Sigmoid colon (tissue), 4 donors: ENCODE results near the gene SIK2.

Experiments
- CTCF ChIP-seq, 4 experiments: fragments of 450-650 bp in 3 of 4; fragments of 200-600 bp in 1 of 4; IDR thresholded peaks; one replicate each; pipeline ENCODE4 v1.5.1; 2016 to 2019; ENCODE audit warnings: antibody characterized with exemption in 4 of 4, mild to moderate bottlenecking in 3 of 4, moderate library complexity in 2 of 4
- EP300 ChIP-seq, 4 donors: sonication (generic); formaldehyde crosslinking; IDR thresholded peaks; one replicate each; pipeline ENCODE4 v1.6.1; 2017; ENCODE audit warnings: antibody characterized with exemption in 4 of 4
- POLR2A ChIP-seq, 2 donors: fragments of 450-650 bp; IDR thresholded peaks; one replicate each; pipeline ENCODE4 v1.6.1; 2016; ENCODE audit warnings: antibody characterized with exemption in 2 of 2, mild to moderate bottlenecking in 2 of 2, moderate library complexity in 2 of 2
- POLR2AphosphoS5 ChIP-seq, 4 donors: sonication (generic); formaldehyde crosslinking; IDR thresholded peaks; one replicate each; pipeline ENCODE4 v1.6.1; 2017; ENCODE audit warnings: antibody characterized with exemption in 4 of 4

GRCh38 chr11:111581341-111581740, 20.9 kb upstream of the SIK2 start:
- TF ChIP-seq POLR2A (IDR thresholded peaks at IDR 0.05) (no peak), EP300 (IDR thresholded peaks at IDR 0.05) (no peak), CTCF (IDR thresholded peaks at IDR 0.05) (no peak), POLR2AphosphoS5 (IDR thresholded peaks at IDR 0.05) (no peak)
